GM10248 (cell line): ENCODE data around the gene ADGRA1.

Experiments used
- CTCF ChIA-PET: fragments of 300-600 bp; sonication (Branson Sonifier 250); formaldehyde crosslinking; extraction: SDS; loops from one replicate; lab custom pipeline; 2021; ENCODE audit warnings: antibody characterized with exemption; lab: Yijun Ruan, JAX
- POLR2A ChIA-PET: fragments of 350-650 bp; sonication (Branson Sonifier 250); formaldehyde crosslinking; extraction: SDS; loops from one replicate; lab custom pipeline; 2020; ENCODE audit warnings: antibody characterized with exemption; lab: Yijun Ruan, JAX
- DNase-seq: peaks from one replicate; pipeline ENCODE4 v3.0.0; 2012; ENCODE audit errors: extremely low spot score
- CTCF ChIP-seq: IDR thresholded peaks from 2 replicates; pipeline ENCODE4 v1.5.1; 2012; ENCODE audit warnings: mild to moderate bottlenecking, low read depth; ENCODE audit errors: extremely low read depth, missing control alignments, control extremely low read depth

Gene ADGRA1

GRCh38 chr10:133125901-133126300 lies 38.2 kb downstream of the ADGRA1 start:
- no peak for DNase-seq
- TF ChIP-seq CTCF, result no peak
- POLR2A ChIA-PET, result no interaction called here
- CTCF ChIA-PET, result interaction anchor here (1.1 kb wide), 1 partner anchor 18 kb away, joined by 3 read pairs; no protein-coding TSS in a partner anchor

GRCh38 chr10:133126431-133127290 lies 38.9 kb downstream of the ADGRA1 start:
- no peak for DNase-seq
- ChIA-PET POLR2A (no interaction called here), CTCF (interaction anchor here (1.7 kb wide), 1 partner anchor 17 kb away, joined by 4 read pairs; no protein-coding TSS in a partner anchor)
- no peak for TF ChIP-seq CTCF

GRCh38 chr10:133127291-133128125 lies 39.8 kb downstream of the ADGRA1 start:
- TF ChIP-seq CTCF, result no peak
- POLR2A ChIA-PET, result no interaction called here
- DNase-seq, result no peak
- CTCF ChIA-PET, result interaction anchor here (1.7 kb wide), 1 partner anchor 16 kb away, joined by 4 read pairs; no protein-coding TSS in a partner anchor

GRCh38 chr10:133128126-133129070 lies 40.7 kb downstream of the ADGRA1 start:
- POLR2A ChIA-PET, result no interaction called here
- no peak for DNase-seq
- CTCF ChIA-PET, result no interaction called here
- no peak for TF ChIP-seq CTCF

GRCh38 chr10:133129071-133129858 lies 41.5 kb downstream of the ADGRA1 start:
- ChIA-PET POLR2A (no interaction called here), CTCF (no interaction called here)
- no peak for TF ChIP-seq CTCF
- no peak for DNase-seq
